NCI-H345 treated with DMSO at 0.1 percent for 48 hours (cell line): ENCODE measurements around the gene SPATA32.

ENCODE experiments used
- DNase-seq: peaks from one replicate; lab custom pipeline; 2025; ENCODE audit not compliant: unreplicated experiment; lab: John Stamatoyannopoulos, UW

SPATA32 gene

GRCh38 chr17:45247429-45248131 is 14.3 kb downstream of the SPATA32 start:
- DNase-seq = peak; percentile 94

- DNase-seq = peak; percentile 54
Observed at GRCh38 chr17:45246861-45247428, 14.9 kb downstream of the SPATA32 start.

GRCh38 chr17:45246338-45246737 is 15.6 kb downstream of the SPATA32 start:
- DNase-seq = no peak

- no peak for DNase-seq
Observed at GRCh38 chr17:45244725-45245656, 16.9 kb downstream of the SPATA32 start.

GRCh38 chr17:45243750-45244149 is 18.1 kb downstream of the SPATA32 start:
- DNase-seq = no peak

GRCh38 chr17:45242029-45242414 is 19.9 kb downstream of the SPATA32 start:
- no peak for DNase-seq

- peak; percentile 64 for DNase-seq
Observed at GRCh38 chr17:45241328-45242028, 20.4 kb downstream of the SPATA32 start.

GRCh38 chr17:45240905-45241327 is 21.0 kb downstream of the SPATA32 start:
- no peak for DNase-seq

GRCh38 chr17:45238155-45238774 is 23.6 kb downstream of the SPATA32 start:
- no peak for DNase-seq

- DNase-seq = no peak
Observed at GRCh38 chr17:45237686-45238085, 24.2 kb downstream of the SPATA32 start.

GRCh38 chr17:45236282-45236606 is 25.6 kb downstream of the SPATA32 start:
- no peak for DNase-seq

GRCh38 chr17:45235416-45236281 is 26.2 kb downstream of the SPATA32 start:
- peak; percentile 18 for DNase-seq

- peak; percentile 46 for DNase-seq
Observed at GRCh38 chr17:45234641-45235415, 27.1 kb downstream of the SPATA32 start.

GRCh38 chr17:45233423-45233924 is 28.4 kb downstream of the SPATA32 start:
- no peak for DNase-seq

GRCh38 chr17:45232514-45233422 is 29.1 kb downstream of the SPATA32 start:
- no peak for DNase-seq

- no peak for DNase-seq
Observed at GRCh38 chr17:45231481-45232116, 30.3 kb downstream of the SPATA32 start.

GRCh38 chr17:45230787-45231480 is 31.0 kb downstream of the SPATA32 start:
- DNase-seq = no peak
